K562 (cell line): ENCODE data around the gene PTK7. TPM values are rescaled to one million over a fixed set of nuclear protein-coding genes. Genes with fewer than 3 reads are reported as not detected.

Experiments used
- ELF4 ChIP-seq: fragments of 450-650 bp; formaldehyde crosslinking; IDR thresholded peaks from 2 replicates; pipeline ENCODE4 v1.4.0; 2022; ENCODE audit warnings: missing genetic modification characterization
- ETV1 ChIP-seq: fragments of 450-650 bp; conservative IDR thresholded peaks from 2 replicates; pipeline ENCODE4 v1.6.1; 2016; ENCODE audit warnings: missing genetic modification characterization, control low read depth, low read depth, missing compliant biosample characterization
- GABPA ChIP-seq: fragments of 200-800 bp; sonication (Bioruptor generic); conservative IDR thresholded peaks from 2 replicates; pipeline ENCODE4 v1.6.1; 2016; ENCODE audit warnings: low read depth, missing genetic modification characterization, missing compliant biosample characterization
- IRF9 ChIP-seq: fragments of 450-650 bp; IDR thresholded peaks from 2 replicates; pipeline ENCODE4 v1.6.1; 2016; ENCODE audit warnings: missing biosample characterization, missing genetic modification characterization
- JUN ChIP-seq, 2 experiments: sonication (generic) in 1 of 2; formaldehyde crosslinking in 1 of 2; IDR thresholded peaks; 2 replicates each; pipeline versions ENCODE4 v1.6.1 to v1.8.0; 2012 to 2022; ENCODE audit warnings: borderline replicate concordance in 2 of 2, mild to moderate bottlenecking in 2 of 2, improper control_type of control experiment in 1 of 2, low read depth in 1 of 2, low read length in 1 of 2, missing genetic modification reagents in 1 of 2
- LCOR ChIP-seq: sonication (generic); formaldehyde crosslinking; IDR thresholded peaks from 2 replicates; pipeline ENCODE4 v1.8.0; 2022; ENCODE audit warnings: mild to moderate bottlenecking, missing genetic modification reagents
- MBD2 ChIP-seq: sonication (generic); IDR thresholded peaks from 2 replicates; pipeline ENCODE4 v1.6.1; 2016; ENCODE audit warnings: low read depth, borderline replicate concordance
- PHF8 ChIP-seq: fragments of 200-600 bp; sonication (generic); IDR thresholded peaks from 2 replicates; pipeline ENCODE4 v1.6.1; 2012; ENCODE audit warnings: mixed run types, mild to moderate bottlenecking, inconsistent platforms, low read length, moderate library complexity, borderline replicate concordance
- RB1 ChIP-seq: fragments of 450-650 bp; IDR thresholded peaks from 2 replicates; pipeline ENCODE4 v1.6.1; 2017; ENCODE audit warnings: low read depth, mild to moderate bottlenecking
- RNF2 ChIP-seq: sonication (generic); IDR thresholded peaks from 2 replicates; pipeline ENCODE4 v1.6.1; 2016
- SMC3 ChIP-seq: conservative IDR thresholded peaks from 2 replicates; pipeline ENCODE4 v1.6.1; 2011; ENCODE audit warnings: low read depth, low read length, improper control_type of control experiment; ENCODE audit not compliant: insufficient read depth
- SRSF1 ChIP-seq: fragments of 200-400 bp; formaldehyde crosslinking; IDR thresholded peaks from 2 replicates; pipeline ENCODE4 v1.6.1; 2017; ENCODE audit warnings: mild to moderate bottlenecking, low read depth, low read length, moderate library complexity
- THAP12 ChIP-seq: fragments of 250-450 bp; sonication (Bioruptor Pico); IDR thresholded peaks from 2 replicates; pipeline ENCODE4 v1.9.0; 2021; ENCODE audit warnings: mild to moderate bottlenecking, inconsistent platforms
- USF2 ChIP-seq: sonication (generic); formaldehyde crosslinking; IDR thresholded peaks from 2 replicates; pipeline ENCODE4 v1.5.0; 2020; ENCODE audit warnings: missing genetic modification reagents
- ZBTB17 ChIP-seq: fragments of 450-650 bp; formaldehyde crosslinking; IDR thresholded peaks from 2 replicates; pipeline ENCODE4 v1.4.0; 2020; ENCODE audit warnings: mild to moderate bottlenecking
- ZBTB43 ChIP-seq: sonication (generic); formaldehyde crosslinking; IDR thresholded peaks from 2 replicates; pipeline ENCODE4 v1.8.0; 2023; ENCODE audit warnings: mild to moderate bottlenecking, missing genetic modification reagents
- ZC3H4 ChIP-seq: sonication (generic); formaldehyde crosslinking; IDR thresholded peaks from 2 replicates; pipeline ENCODE4 v1.9.0; 2021; ENCODE audit warnings: missing genetic modification reagents, borderline replicate concordance
- ZFP91 ChIP-seq: sonication (generic); formaldehyde crosslinking; IDR thresholded peaks from 2 replicates; pipeline ENCODE4 v1.8.0; 2022; ENCODE audit warnings: mild to moderate bottlenecking, missing genetic modification reagents
- ZNF12 ChIP-seq: sonication (generic); formaldehyde crosslinking; IDR thresholded peaks from 2 replicates; pipeline ENCODE4 v1.4.0; 2020; ENCODE audit warnings: mild to moderate bottlenecking, missing genetic modification reagents
- ZNF143 ChIP-seq: sonication (generic); formaldehyde crosslinking; IDR thresholded peaks from 2 replicates; pipeline ENCODE4 v1.9.0; 2022; ENCODE audit warnings: mild to moderate bottlenecking, missing genetic modification reagents
- polyA plus RNA-seq, 8 experiments: library from polyadenylated mRNA; depleted of rRNA in 4 of 8; stranded (reverse) in 5 of 8; unstranded in 3 of 8; fragments of >200 nt; fragmentation: Nextera tagmentation in 2 of 8; fragmentation: Illumina TruSeq in 1 of 8; extraction: Ambion mirVana in 2 of 8; extraction: Trizol in 1 of 8; gene quantifications; 2 replicates each; pipeline versions ENCODE4 v1.2.1 to v1.2.3, GENCODE V29; 2011 to 2014; ENCODE audit warnings: inconsistent platforms in 1 of 8, missing spikeins in 1 of 8
- total RNA-seq, 7 experiments: library from RNA; depleted of rRNA in 6 of 7; stranded (reverse); fragments of >200 nt in 6 of 7; fragmentation: Illumina TruSeq in 2 of 7; extraction: Trizol in 2 of 7; gene quantifications; 2 replicates each; pipeline versions ENCODE4 v1.2.1 to v1.2.3, GENCODE V29; 2011 to 2021; ENCODE audit warnings: low replicate concordance in 1 of 7

The PTK7 gene
- total and polyA plus RNA-seq, 9 of the 15 experiments (the other 6 are each of a cell fraction or from before 2014, with no cell fraction given) = 0.20 to 6.8 (median 4.2) TPM

DNA sequence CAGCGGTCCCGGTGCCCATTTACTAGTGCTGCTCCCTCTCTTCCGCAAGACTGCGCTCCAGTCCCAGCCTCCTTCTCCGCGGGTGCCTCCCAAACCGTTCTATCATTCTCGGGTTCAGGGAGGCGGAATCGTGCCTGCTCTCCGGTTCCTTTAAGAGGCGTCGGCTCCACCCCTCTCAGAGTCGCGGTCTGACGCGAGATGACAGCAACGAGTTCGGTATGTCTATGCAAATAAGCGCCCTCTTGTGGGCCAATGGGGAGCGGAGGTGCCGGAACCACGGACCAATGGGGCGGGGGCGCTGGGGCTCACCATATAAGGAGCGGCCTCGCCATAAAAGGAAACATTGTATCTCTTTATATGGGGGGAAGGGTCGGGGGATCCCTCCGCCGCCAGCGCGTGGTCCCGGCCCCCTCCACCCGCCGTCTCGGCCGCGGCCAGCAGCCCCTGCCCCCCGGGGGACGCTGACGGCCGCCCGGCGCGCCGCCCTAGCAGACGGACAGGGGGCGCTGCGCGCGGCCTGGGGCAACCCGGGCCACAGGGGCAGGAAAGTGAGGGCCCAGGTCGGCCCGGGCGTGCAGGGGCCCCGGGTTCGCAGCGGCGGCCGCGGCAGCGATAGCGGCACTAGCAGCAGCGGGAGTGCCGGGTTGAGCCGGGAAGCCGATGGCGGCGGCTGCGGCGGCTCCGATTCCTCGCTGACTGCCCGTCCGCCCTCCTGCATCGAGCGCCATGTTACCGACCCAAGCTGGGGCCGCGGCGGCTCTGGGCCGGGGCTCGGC is 95.0 kb downstream of the PTK7 start, which contains the start of gene SRF (continued):
- no peak for TF ChIP-seq ZBTB43 (CRISPR knock-in tag)
- TF ChIP-seq ZNF12 (CRISPR knock-in tag) = peak; percentile 42; the same call in 1 of the 2 replicates
- TF ChIP-seq PHF8 = peak; percentile 85; the same call in 1 of the 2 replicates
- TF ChIP-seq ZBTB17 = peak; percentile 44; the same call in 1 of the 2 replicates
- no peak for TF ChIP-seq ZNF143 (CRISPR knock-in tag)
- peak; percentile 43 for TF ChIP-seq JUN (IDR thresholded peaks at IDR 0.05; ENCODE audit: borderline replicate concordance, low read depth, low read length)
- TF ChIP-seq JUN (CRISPR knock-in tag; IDR thresholded peaks at IDR 0.05; ENCODE audit: borderline replicate concordance) = 0 out of 2 replicates have a peak, but pooled peaks have one; percentile 81
- peak; percentile 49; the same call in 1 of the 2 replicates for TF ChIP-seq ELF4 (CRISPR knock-in tag)
- no peak for TF ChIP-seq USF2
- TF ChIP-seq RNF2 = peak; percentile 56
- peak; percentile 16; the same call in 1 of the 2 replicates for TF ChIP-seq LCOR
- TF ChIP-seq ZFP91 (CRISPR knock-in tag) = peak; percentile 97
- no peak for TF ChIP-seq SRSF1
- peak; percentile 22; the same call in 1 of the 2 replicates for TF ChIP-seq SMC3
- TF ChIP-seq GABPA (tag) = peak; percentile 17; the same call in 1 of the 2 replicates
- no peak for TF ChIP-seq IRF9 (tag)
- peak; percentile 50 for TF ChIP-seq MBD2
- peak; percentile 96 for TF ChIP-seq THAP12 (CRISPR knock-in tag)
- TF ChIP-seq ZC3H4 (CRISPR knock-in tag) = no peak
- peak; percentile 95 for TF ChIP-seq RB1
- TF ChIP-seq ETV1 (tag) = peak; percentile 5
